ENCODE data around the gene GCK.

GCK gene

DNA sequence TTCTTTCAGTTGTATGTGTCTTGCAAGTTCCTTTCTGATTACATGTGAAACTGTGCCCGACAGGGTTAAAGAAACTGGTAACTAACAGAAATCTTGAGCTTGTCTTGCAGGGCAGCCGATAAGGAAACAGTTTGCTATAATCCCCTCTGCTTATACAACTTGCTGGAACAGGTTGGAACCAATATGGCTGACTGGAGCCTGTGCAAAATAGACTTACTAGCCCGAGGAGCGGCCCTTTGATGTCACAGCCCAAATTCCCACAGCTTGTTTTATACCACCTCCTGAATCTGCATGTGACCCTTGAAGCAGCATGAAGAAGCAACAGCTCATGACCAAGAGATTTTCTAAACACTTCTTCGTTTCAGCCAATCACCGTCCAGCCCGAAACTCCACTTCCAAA is 8.2 kb upstream of the GCK start:
- TF ChIP-seq, protein P1, sequence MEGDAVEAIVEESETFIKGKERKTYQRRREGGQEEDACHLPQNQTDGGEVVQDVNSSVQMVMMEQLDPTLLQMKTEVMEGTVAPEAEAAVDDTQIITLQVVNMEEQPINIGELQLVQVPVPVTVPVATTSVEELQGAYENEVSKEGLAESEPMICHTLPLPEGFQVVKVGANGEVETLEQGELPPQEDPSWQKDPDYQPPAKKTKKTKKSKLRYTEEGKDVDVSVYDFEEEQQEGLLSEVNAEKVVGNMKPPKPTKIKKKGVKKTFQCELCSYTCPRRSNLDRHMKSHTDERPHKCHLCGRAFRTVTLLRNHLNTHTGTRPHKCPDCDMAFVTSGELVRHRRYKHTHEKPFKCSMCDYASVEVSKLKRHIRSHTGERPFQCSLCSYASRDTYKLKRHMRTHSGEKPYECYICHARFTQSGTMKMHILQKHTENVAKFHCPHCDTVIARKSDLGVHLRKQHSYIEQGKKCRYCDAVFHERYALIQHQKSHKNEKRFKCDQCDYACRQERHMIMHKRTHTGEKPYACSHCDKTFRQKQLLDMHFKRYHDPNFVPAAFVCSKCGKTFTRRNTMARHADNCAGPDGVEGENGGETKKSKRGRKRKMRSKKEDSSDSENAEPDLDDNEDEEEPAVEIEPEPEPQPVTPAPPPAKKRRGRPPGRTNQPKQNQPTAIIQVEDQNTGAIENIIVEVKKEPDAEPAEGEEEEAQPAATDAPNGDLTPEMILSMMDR (conservative IDR thresholded peaks at IDR 0.05; ENCODE audit: low read depth, low read length) = no peak
- Histone ChIP-seq H3K4me2 (no peak overlapping the region), H3K9ac (no peak overlapping the region)

DNA sequence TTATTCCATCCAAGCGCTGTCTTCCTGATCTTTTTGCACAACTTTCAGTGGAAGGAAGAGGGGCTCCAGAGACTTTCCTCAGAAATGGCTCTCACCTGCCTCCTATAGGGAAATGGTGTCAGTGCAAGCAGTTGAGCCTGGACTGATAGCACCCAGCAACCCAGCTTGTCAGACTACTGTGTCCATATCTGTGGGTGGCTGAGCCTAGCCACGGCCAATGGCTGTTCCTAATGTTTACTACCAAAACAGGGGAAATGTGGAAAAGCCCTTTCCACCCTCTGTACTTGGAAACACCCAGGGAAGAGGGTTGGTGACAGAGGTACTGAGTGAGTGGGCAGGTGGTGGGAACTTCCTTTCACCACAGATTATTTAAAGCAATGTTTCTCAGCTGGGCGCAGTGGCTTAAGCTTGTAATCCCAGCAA is 7.2 kb upstream of the GCK start:
- Histone ChIP-seq H3K36me3 (ENCODE audit: insufficient read depth) (no peaks in the 10 kb centered on the region), H2AFZ (ENCODE audit: low read depth) (0 out of 2 replicates have a peak overlapping the region, but pooled peaks have one; percentile 3), H4K20me1 (ENCODE audit: insufficient read depth) (no peaks in the 10 kb centered on the region), H3K9ac (no peak overlapping the region), H3K27me3 (ENCODE audit: insufficient read depth, low read depth) (no peaks in the 10 kb centered on the region), H3K4me3 (IDR thresholded peaks at IDR 0.05; ENCODE audit: insufficient read depth, low read depth, low read length) (no peak overlapping the region), H3K4me1 (ENCODE audit: low read depth, poor library complexity, severe bottlenecking) (no peaks in the 10 kb centered on the region), H3K4me2 (no peak overlapping the region), H3K27ac (no peak overlapping the region), H3K79me2 (ENCODE audit: insufficient read depth, low read depth) (peaks cover 5% of the 10 kb centered on the region)
- TF ChIP-seq, protein P1 (conservative IDR thresholded peaks at IDR 0.05; ENCODE audit: low read depth, low read length) = peak; percentile 66

More for the DNA sequence above, 8.2 kb upstream of the GCK start:
- no peaks in the 10 kb centered on the region for H3K36me3 ChIP-seq (ENCODE audit: insufficient read depth)
- H2AFZ ChIP-seq (ENCODE audit: low read depth) = no peak overlapping the region
- H3K27me3 ChIP-seq (ENCODE audit: insufficient read depth, low read depth) = no peaks in the 10 kb centered on the region
- no peaks in the 10 kb centered on the region for H4K20me1 ChIP-seq (ENCODE audit: insufficient read depth)
- H3K4me1 ChIP-seq (ENCODE audit: low read depth, poor library complexity, severe bottlenecking) = peaks cover 7% of the 10 kb centered on the region
- peaks cover 15% of the 10 kb centered on the region for H3K79me2 ChIP-seq (ENCODE audit: insufficient read depth, low read depth)
- H3K4me3 ChIP-seq (IDR thresholded peaks at IDR 0.05; ENCODE audit: insufficient read depth, low read depth, low read length) = no peak overlapping the region
- H3K27ac ChIP-seq = no peak overlapping the region

DNA sequence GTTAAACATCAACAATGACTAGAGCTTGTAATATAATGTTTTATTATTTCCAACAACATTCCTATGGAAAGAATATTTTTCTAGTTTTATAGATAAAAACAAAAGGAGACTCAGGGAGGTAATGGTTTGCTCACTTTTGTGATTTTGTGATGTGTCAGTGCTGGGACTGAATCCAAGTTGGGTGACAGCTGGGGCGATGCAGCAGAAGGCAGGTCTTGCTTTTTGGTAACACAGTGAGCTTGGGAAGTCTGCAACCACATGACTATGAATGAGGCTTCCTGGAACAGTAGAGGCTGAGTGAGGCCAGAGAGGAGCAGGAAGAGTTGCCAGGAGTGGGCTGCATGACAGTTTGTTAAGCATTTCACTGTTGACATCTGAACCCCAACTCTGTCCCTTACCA is 6.7 kb upstream of the GCK start:
- Histone ChIP-seq H3K79me2 (ENCODE audit: insufficient read depth, low read depth) (no peaks in the 10 kb centered on the region), H3K9ac (no peak overlapping the region), H2AFZ (ENCODE audit: low read depth) (0 out of 2 replicates have a peak overlapping the region, but pooled peaks have one; percentile 3), H3K27ac (no peak overlapping the region), H3K27me3 (ENCODE audit: insufficient read depth, low read depth) (no peaks in the 10 kb centered on the region), H3K36me3 (ENCODE audit: insufficient read depth) (no peaks in the 10 kb centered on the region), H4K20me1 (ENCODE audit: insufficient read depth) (no peaks in the 10 kb centered on the region), H3K4me1 (ENCODE audit: low read depth, poor library complexity, severe bottlenecking) (no peaks in the 10 kb centered on the region), H3K4me3 (IDR thresholded peaks at IDR 0.05; ENCODE audit: insufficient read depth, low read depth, low read length) (no peak overlapping the region), H3K4me2 (no peak overlapping the region)
- TF ChIP-seq, protein P1 (conservative IDR thresholded peaks at IDR 0.05; ENCODE audit: low read depth, low read length) = no peak

DNA sequence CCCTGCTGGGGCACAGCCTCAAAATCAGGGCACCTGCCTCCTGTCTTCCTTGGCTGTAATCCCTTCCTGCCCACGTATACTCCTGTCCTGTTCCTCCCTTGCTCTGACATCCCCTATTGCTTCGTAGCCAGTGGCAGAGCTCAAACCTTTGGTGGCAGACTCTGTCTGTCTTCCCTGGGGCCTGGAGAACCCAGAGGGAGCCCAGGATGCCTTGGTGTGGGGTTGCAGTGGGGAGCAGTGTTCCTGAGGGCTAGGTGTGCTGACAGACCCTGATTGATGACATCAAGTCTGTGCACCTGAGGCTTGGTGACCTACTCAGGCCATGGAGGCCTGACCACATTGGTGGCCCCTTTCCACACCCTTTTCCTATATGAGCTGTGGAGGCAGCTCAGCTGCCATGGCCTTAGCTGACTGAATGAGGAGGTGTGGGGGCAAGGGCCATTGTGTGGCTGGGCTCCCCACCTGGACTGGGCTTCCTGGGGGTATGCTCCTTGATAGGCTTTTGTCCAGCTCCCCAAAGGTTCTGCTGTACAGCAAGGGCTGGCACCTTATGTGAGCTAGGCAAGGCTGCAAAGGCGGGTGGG is 5.4 kb upstream of the GCK start:
- Histone ChIP-seq H3K27ac (no peak overlapping the region), H3K4me1 (ENCODE audit: low read depth, poor library complexity, severe bottlenecking) (no peaks in the 10 kb centered on the region), H4K20me1 (ENCODE audit: insufficient read depth) (no peaks in the 10 kb centered on the region), H3K4me3 (IDR thresholded peaks at IDR 0.05; ENCODE audit: insufficient read depth, low read depth, low read length) (no peak overlapping the region), H3K27me3 (ENCODE audit: insufficient read depth, low read depth) (no peaks in the 10 kb centered on the region), H3K9ac (no peak overlapping the region), H3K4me2 (no peak overlapping the region), H2AFZ (ENCODE audit: low read depth) (no peak overlapping the region), H3K79me2 (ENCODE audit: insufficient read depth, low read depth) (no peaks in the 10 kb centered on the region), H3K36me3 (ENCODE audit: insufficient read depth) (no peaks in the 10 kb centered on the region)
- TF ChIP-seq, protein P1 (conservative IDR thresholded peaks at IDR 0.05; ENCODE audit: low read depth, low read length) = no peak

Data from KMS-11 (cell line).